Measurements from ENCODE around the gene IQCH.
"Not testable (repeated sequence)": the region's sequence is repeated elsewhere in the genome, so short reads cannot be mapped to it uniquely, and the experiment has no call there.

IQCH gene

DNA sequence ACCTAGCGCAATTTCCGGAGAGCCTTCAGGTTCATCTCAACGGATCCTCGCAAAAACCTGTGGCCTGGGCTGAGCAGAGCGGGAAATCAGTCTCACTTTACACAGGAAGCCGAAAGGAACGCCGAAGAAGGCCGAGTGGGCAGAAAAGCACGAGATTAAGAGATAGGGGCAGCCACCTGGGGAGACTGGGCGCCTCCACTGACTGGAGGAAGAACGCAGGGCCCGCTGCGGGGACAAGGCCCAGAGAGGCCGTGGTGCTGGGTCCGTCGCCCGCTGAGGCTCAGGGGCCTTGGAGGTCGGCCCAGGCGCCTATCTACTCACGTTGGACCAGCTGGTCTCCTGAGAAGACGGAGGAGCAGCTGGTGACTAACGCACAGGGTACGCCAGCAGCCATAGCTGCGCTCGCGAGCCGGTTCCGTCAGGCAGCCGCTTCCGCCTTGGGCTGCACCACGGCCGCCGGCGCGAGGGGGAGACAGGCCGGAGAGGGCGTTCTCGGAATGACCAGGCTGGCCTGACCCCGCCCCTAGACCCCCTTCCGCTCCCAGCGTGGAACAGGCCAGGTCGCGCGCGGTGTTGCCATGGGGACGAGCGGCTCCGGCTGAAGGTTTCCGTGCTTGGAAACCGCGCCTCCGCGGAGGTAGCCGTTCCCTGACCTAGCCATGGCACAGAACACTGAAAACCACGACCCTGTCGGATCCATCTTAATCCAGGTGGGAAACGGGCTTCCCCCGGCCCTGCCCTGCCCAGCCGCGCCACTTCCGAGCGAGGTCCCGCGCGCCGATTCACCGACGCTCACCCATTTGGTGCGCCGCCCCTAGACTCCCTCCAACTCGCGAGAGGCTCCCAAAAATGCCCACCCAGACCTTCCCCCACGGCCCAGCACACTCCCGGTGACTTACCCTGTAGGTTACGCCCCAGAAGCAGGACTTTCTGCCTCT lies at the start of gene IQCH, which contains the start of gene AAGAB:
Gene IQCH, plus strand, starts transcription at position 549 of the 938 bp plus-strand sequence. Its CDS starts 111 bp downstream, at position 660.
Gene AAGAB, minus strand, starts transcription at position 424 of the 938 bp plus-strand sequence. Its CDS starts 30 bp downstream, at position 394.
- peak; percentile 89 for DNase-seq

DNA sequence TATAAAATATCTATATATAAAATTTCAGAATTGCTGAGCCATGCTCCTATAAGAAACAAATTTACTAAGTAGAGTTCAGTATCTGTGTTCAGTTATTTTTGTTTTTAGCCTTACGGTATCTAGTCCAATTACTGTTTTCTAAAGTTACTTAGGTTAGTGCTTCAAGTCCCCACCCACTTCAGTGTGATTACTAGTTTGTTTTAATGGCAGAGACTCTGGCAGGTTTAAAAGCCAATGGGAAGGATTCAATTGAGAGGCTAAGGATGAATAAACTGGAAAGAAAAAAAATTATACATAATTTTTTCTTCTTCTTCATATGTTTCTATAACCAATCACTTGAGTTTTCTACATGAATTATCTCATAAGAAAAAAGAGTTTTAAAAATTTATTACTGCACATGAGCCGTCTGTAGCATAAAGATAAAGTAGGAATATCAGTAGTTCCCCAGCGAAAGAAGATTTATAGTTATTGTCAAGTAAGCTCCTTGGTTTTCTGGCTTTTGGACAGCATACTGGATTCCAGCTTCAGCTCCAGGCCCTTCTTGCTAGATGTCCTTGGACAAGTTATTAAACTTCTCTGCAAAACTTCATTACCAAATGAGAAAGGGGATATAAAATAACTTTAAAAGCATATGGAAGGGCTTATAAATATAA lies 46.9 kb upstream of the IQCH start:
- DNase-seq = no peak

DNA sequence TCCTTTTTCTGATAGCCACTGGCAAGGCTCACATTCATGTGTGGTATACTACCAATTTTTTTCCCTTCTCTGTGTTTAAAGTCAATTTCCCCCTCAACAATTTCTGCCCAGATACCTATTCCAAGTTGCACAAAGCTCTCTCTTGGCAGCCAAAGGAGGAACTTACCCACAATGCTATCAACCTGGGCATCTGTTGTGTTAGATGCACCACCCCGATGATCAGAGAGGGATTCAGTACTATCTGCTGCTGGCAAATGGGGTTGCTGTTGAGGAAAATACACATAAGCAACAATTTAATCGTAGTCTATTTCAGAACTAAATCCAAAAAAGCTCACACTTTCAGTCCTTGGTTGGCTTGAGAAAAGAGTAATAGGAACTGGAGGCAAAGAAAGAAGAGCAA lies 46.2 kb upstream of the IQCH start:
- no peak for DNase-seq

GRCh38 chr15:67210555-67211168 lies 43.9 kb upstream of the IQCH start:
- DNase-seq = no peak

GRCh38 chr15:67212684-67213367 lies 41.8 kb upstream of the IQCH start:
- DNase-seq = no peak

DNA sequence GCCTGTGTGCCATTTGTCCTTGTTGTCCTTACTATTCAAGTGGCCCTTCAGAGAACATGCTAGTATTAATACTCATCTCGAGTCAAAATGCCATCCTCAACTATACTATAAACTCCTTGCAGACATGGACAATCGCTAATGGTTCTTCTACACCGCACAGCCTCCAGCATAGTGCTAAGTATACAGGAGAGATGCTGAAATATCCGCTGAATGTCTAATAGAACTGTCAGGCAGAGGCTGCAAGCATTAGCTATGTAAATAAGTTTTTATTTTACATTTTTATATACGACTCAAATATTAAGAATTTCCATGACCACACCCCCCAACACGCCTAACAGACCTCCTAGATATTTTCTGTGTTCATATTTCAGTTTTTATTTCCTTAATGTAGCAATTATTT lies 39.5 kb upstream of the IQCH start:
- DNase-seq = no peak

DNA sequence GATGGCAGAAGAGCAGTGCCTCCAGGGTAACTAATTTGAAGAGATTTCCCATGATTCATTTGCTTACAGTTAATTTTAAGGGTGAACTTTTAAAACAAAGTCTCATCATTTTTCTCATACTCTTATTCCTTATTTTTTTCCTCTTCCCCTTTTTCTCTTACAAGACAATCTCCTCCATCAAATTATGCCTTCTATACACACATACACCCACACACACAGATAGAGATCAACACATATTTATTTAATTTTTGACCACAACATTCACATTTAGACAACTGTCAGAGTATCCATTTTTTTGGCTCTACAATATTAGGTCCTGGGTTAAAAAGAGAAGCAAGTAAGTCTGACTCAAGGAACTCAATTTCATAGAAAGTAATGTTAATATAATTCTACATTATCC lies 37.7 kb upstream of the IQCH start:
- no peak for DNase-seq

- no peak for DNase-seq
Measured at GRCh38 chr15:67218428-67218827, 36.2 kb upstream of the IQCH start.

- no peak for DNase-seq
Measured at GRCh38 chr15:67219288-67219687, 35.3 kb upstream of the IQCH start.

GRCh38 chr15:67224889-67225288 lies 29.7 kb upstream of the IQCH start:
- no peak for DNase-seq

DNA sequence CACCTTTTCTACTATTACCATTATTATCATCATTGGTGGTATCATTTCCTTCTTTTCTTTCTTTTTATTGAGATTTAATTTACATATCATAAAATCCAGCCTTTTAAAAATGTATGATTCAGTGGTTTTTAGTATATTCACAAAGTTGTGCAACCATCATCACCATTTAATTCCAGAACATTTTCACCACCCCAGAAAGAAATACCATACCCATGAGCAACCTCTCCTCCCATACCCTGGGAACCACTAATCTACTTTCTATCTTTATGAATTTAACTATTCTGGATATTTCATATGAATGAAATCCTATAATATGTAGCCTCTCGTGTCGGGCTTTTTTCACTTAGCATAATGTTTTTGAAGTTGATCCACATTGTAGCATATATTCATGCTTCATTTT lies 29.2 kb upstream of the IQCH start:
- DNase-seq = no peak

DNA sequence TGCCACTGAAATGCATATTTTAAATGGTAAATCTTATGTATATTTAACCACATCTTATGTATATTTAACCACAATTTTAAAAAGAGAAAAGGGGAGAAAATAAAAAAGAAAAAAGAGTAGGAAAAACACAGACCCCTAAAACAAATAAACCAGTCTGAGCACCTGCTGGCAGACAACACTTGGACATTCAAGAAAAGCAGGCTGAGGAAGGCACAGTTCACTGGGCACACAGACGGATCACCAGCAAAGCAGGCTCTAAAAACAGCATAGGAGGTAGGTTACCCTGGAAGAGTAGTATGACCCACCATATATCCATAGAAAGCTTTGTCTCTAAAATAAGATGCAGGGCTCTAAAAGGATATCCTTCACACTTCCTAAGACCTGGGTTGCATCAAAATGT lies 27.2 kb upstream of the IQCH start:
- no peak for DNase-seq

DNA sequence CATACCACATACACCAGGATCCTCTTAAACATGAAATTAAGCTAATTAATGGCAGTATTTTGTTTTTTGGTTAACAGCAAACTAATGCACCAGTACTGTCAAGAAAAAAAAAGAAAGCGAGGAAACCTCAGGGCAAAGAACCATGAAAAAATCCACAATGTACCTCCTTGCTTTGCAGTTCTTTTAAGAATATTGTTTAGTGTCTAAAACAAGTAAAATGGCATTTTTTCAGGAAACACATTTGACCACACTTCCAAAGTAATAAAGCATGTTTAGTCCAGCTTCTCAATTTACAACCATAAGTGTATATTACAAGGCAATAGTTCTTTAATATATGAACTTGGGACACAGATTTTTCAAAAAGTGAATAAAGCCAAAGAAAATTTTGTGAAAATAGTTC lies 26.7 kb upstream of the IQCH start:
- DNase-seq = no peak

- DNase-seq = no peak
Measured at GRCh38 chr15:67228286-67228685, 26.3 kb upstream of the IQCH start.

- DNase-seq = no peak
Measured at GRCh38 chr15:67230504-67230903, 24.1 kb upstream of the IQCH start.

DNA sequence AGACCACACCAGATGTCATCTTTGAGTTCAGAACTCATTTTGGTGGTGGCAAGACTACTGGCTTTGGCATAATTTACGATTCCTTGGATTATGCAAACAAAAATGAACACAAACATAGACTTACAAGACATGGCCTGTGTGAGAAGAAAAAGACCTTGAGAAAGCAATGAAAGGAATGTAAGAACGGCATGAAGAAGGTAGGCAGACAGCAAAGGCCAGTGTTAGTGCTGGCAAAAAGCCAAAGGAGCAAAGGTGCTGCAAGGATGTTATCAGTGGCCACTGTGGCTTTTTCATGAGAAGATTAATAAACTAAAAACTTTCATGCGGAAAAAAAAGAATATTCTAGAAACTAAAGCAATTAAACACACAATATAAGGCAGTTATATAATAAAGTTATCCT lies 22.0 kb upstream of the IQCH start:
- no peak for DNase-seq

- DNase-seq = peak; percentile 32
Measured at GRCh38 chr15:67240235-67241131, 14.1 kb upstream of the IQCH start.

DNA sequence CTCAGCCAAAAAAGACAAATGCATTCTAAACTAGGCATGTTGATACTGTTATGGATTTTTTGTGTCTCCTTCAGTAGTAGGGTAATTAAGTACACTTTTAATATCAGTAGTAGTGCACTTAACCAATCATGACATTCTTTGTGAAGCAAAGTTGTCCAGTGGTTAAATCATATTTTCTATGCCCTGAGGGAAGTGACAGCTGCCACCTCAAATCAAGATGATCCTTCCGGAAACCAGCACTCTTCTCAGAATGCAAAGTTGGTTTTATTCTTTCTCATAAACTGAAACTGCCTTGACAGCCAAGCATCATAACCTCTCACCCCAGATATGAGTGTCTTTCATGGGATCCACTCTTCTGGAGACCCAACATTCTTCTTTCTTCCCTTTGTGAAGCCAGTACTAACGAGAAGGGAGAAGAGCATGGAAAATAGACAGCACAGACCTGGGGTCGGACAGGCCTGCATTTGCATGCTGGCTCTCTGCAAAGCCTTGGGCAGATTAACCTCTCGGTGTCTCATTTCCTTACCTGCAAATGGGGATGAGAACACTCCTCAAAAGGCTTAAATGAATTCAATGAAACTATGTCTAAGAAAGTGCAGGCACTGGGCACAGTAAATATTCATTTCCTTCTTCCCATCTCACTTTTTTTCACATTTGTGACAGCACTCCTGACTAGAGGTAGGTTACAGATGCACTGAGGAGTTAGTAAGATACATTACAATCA lies 13.3 kb upstream of the IQCH start:
- no peak for DNase-seq

DNA sequence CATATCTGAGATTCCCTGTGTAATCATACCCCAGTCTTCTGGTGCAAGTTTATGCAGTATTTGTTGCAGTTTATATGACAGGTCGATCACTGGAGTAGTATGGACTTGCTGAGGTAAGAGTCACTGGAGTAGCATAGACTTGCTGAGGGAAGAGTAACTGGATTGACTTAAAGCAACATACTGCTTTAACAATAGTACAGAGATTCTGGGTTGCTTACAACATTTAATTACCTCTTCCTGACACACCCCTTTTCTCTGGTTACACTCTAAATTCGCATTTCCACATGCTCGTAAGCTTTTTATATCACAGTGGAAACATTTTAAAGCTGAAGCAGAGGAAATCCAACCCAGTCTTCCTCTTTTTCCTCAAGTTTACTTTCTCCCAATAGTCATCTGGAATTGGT lies 11.9 kb upstream of the IQCH start:
- no peak for DNase-seq

DNA sequence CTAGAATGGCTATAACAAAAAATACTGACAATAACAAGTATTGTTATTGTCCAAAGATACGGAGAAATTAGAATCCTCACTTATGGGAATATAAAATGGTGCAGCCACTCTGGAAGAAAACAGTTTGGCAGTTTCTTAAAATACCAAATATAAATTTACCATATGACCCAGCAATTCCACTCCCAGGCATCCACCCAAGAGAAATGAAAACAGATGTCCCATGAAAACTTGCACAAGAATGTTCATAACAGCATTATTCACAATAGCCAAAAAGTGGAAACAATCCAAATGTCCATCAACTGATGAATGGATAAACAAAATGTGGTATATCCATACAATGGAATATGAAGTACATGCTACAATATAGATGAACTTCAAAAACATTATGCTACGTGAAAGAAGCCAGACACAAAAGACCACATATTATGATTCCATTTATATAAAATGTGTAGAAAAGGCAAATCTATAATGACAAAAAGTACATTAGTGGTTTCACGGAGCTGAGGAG lies 9.6 kb upstream of the IQCH start:
- no peak for DNase-seq

- not testable (repeated sequence) for DNase-seq
Measured at GRCh38 chr15:67246606-67247005, 8.0 kb upstream of the IQCH start.
